ENCODE results near the gene PTPRM.

PTPRM gene

GRCh38 chr18:7600036-7600435 is 32.9 kb downstream of the PTPRM start:
- peaks cover 2% of the 10 kb centered on the region; the same call in 1 of the 2 replicates for H3K4me1 ChIP-seq (ENCODE audit: control insufficient read depth, insufficient read depth, low read length)
- no peak overlapping the region for H3K27ac ChIP-seq (ENCODE audit: low read length)
- no peaks in the 10 kb centered on the region for H3K27me3 ChIP-seq (ENCODE audit: control insufficient read depth, insufficient read depth, low read length)
- no peaks in the 10 kb centered on the region for H3K9me3 ChIP-seq (ENCODE audit: control insufficient read depth, insufficient read depth, low read length)
- no peaks in the 10 kb centered on the region for H3K36me3 ChIP-seq (ENCODE audit: control insufficient read depth, insufficient read depth, low read length)
- no CpG with 5 or more reads among the region's 6 CpGs for WGBS (ENCODE audit: insufficient coverage, insufficient read length)
- H3K4me3 ChIP-seq (ENCODE audit: low read length): no peak overlapping the region
- no peak for DNase-seq (ENCODE audit: low read depth, low spot score)

- Histone ChIP-seq H3K9me3 (ENCODE audit: control insufficient read depth, insufficient read depth, low read length) (no peaks in the 10 kb centered on the region), H3K36me3 (ENCODE audit: control insufficient read depth, insufficient read depth, low read length) (no peaks in the 10 kb centered on the region), H3K27ac (ENCODE audit: low read length) (no peak overlapping the region), H3K27me3 (ENCODE audit: control insufficient read depth, insufficient read depth, low read length) (no peaks in the 10 kb centered on the region), H3K4me3 (ENCODE audit: low read length) (no peak overlapping the region), H3K4me1 (ENCODE audit: control insufficient read depth, insufficient read depth, low read length) (peaks cover 2% of the 10 kb centered on the region; the same call in 1 of the 2 replicates)
- WGBS (ENCODE audit: insufficient coverage, insufficient read length): no CpG with 5 or more reads among the region's 13 CpGs
- DNase-seq (ENCODE audit: low read depth, low spot score): no peak
These were observed 33.6 kb downstream of the PTPRM start for GRCh38 chr18:7600528-7601245.

DNA sequence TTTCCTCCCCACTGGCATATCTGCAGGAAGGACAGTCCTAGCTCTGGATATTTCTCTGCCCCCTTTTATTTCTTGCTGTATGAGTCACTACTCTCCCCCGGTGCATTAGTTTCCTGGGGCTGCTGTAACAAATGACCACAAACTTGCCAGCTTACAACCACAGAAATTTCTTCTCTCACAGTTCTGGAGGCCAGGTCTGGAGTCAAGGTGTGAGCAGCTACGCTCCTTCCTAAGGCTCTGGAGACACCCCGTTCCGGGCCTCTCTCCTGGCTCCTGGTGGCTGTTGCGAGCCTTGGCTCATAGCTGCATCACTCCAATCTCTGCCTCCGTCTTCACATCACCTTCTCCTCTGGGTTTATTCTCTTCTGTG is 34.1 kb downstream of the PTPRM start:
- Histone ChIP-seq H3K36me3 (ENCODE audit: control insufficient read depth, insufficient read depth, low read length) (no peaks in the 10 kb centered on the region), H3K27me3 (ENCODE audit: control insufficient read depth, insufficient read depth, low read length) (no peaks in the 10 kb centered on the region), H3K9me3 (ENCODE audit: control insufficient read depth, insufficient read depth, low read length) (no peaks in the 10 kb centered on the region), H3K27ac (ENCODE audit: low read length) (no peak overlapping the region), H3K4me3 (ENCODE audit: low read length) (no peak overlapping the region), H3K4me1 (ENCODE audit: control insufficient read depth, insufficient read depth, low read length) (peaks cover 2% of the 10 kb centered on the region; the same call in 1 of the 2 replicates)
- WGBS (ENCODE audit: insufficient coverage, insufficient read length): no CpG with 5 or more reads among the region's 6 CpGs
- DNase-seq (ENCODE audit: low read depth, low spot score): no peak

- DNase-seq (ENCODE audit: low read depth, low spot score): no peak
- Histone ChIP-seq H3K27me3 (ENCODE audit: control insufficient read depth, insufficient read depth, low read length) (no peaks in the 10 kb centered on the region), H3K36me3 (ENCODE audit: control insufficient read depth, insufficient read depth, low read length) (no peaks in the 10 kb centered on the region), H3K9me3 (ENCODE audit: control insufficient read depth, insufficient read depth, low read length) (no peaks in the 10 kb centered on the region), H3K4me1 (ENCODE audit: control insufficient read depth, insufficient read depth, low read length) (peaks cover 2% of the 10 kb centered on the region; the same call in 1 of the 2 replicates), H3K4me3 (ENCODE audit: low read length) (no peak overlapping the region), H3K27ac (ENCODE audit: low read length) (no peak overlapping the region)
- no CpG with 5 or more reads among the region's 3 CpGs for WGBS (ENCODE audit: insufficient coverage, insufficient read length)
These were observed 34.8 kb downstream of the PTPRM start for GRCh38 chr18:7601936-7602335.

DNA sequence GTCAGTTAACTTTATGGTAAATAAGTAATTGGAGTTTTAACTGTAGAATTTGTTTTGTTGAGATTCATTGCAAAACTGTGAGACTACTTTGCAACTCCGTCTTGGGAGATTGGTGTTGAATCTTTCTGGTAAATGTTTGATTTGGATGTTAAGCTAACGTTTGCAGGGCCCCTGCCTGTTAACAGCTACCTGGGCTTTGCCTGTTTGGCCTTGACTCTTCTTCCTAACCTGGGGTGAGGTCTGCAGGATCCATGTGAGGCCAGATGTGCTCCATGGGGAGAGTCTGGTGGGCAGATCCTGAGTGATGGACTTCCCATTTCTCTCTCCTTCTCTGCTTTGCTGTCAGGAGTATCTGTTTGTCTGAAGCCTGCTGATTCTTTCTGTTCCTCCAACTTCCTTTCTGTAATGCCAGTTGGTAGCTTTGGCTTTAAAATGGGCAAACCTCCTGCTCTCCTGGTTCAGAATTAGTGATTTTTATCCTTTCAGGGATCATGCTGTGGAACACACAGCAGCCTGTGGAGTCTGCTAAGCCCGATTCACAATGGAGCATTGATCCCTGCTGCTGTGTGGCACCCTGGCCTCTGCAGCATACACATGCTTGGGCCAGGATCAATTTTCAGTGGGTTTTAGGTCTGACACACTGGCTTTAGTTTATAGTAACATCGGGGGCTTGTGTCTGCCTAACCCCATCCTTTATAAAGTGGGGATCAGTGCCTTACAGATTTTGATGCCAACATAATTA is 36.3 kb downstream of the PTPRM start:
- Histone ChIP-seq H3K36me3 (ENCODE audit: control insufficient read depth, insufficient read depth, low read length) (no peaks in the 10 kb centered on the region), H3K9me3 (ENCODE audit: control insufficient read depth, insufficient read depth, low read length) (no peaks in the 10 kb centered on the region), H3K4me3 (ENCODE audit: low read length) (no peak overlapping the region), H3K27me3 (ENCODE audit: control insufficient read depth, insufficient read depth, low read length) (no peaks in the 10 kb centered on the region), H3K4me1 (ENCODE audit: control insufficient read depth, insufficient read depth, low read length) (peaks cover 4% of the 10 kb centered on the region; the same call in 1 of the 2 replicates), H3K27ac (ENCODE audit: low read length) (no peak overlapping the region)
- no peak for DNase-seq (ENCODE audit: low read depth, low spot score)
- WGBS (ENCODE audit: insufficient coverage, insufficient read length): no CpG with 5 or more reads among the region's 4 CpGs

DNA sequence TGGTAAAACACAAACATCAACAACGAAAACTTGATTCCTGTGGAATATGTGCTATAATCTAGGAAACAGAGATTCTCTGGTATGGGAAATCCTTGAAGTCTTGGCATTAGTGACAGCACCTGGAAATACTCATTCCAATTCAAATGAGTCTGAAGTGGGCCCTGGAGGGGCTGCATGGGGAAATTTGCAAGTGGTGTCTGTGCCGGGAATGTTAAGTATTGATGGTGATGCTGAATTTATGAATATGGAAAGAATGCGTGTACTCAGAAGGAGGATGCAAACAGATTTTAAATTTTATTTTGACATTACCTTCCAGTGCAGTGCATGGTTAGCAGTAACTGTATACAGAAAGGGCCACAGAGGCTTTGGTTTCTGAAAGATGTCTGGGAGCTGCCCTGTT is 37.2 kb downstream of the PTPRM start:
- no peak for DNase-seq (ENCODE audit: low read depth, low spot score)
- H3K9me3 ChIP-seq (ENCODE audit: control insufficient read depth, insufficient read depth, low read length): no peaks in the 10 kb centered on the region
- H3K27me3 ChIP-seq (ENCODE audit: control insufficient read depth, insufficient read depth, low read length): no peaks in the 10 kb centered on the region
- H3K4me1 ChIP-seq (ENCODE audit: control insufficient read depth, insufficient read depth, low read length): peaks cover 4% of the 10 kb centered on the region; the same call in 1 of the 2 replicates
- no peak overlapping the region for H3K27ac ChIP-seq (ENCODE audit: low read length)
- H3K4me3 ChIP-seq (ENCODE audit: low read length): no peak overlapping the region
- H3K36me3 ChIP-seq (ENCODE audit: control insufficient read depth, insufficient read depth, low read length): no peaks in the 10 kb centered on the region
- WGBS (ENCODE audit: insufficient coverage, insufficient read length): no CpG with 5 or more reads among the region's 3 CpGs

- DNase-seq (ENCODE audit: low read depth, low spot score): no peak
- no peaks in the 10 kb centered on the region for H3K36me3 ChIP-seq (ENCODE audit: control insufficient read depth, insufficient read depth, low read length)
- H3K9me3 ChIP-seq (ENCODE audit: control insufficient read depth, insufficient read depth, low read length): no peaks in the 10 kb centered on the region
- WGBS (ENCODE audit: insufficient coverage, insufficient read length): no CpG with 5 or more reads among the region's 2 CpGs
- no peak overlapping the region for H3K4me3 ChIP-seq (ENCODE audit: low read length)
- no peak overlapping the region for H3K27ac ChIP-seq (ENCODE audit: low read length)
- H3K27me3 ChIP-seq (ENCODE audit: control insufficient read depth, insufficient read depth, low read length): no peaks in the 10 kb centered on the region
- peaks cover 4% of the 10 kb centered on the region; the same call in 1 of the 2 replicates for H3K4me1 ChIP-seq (ENCODE audit: control insufficient read depth, insufficient read depth, low read length)
These were observed 38.6 kb downstream of the PTPRM start for GRCh38 chr18:7605705-7606104.

- no peak for DNase-seq (ENCODE audit: low read depth, low spot score)
- no peaks in the 10 kb centered on the region for H3K27me3 ChIP-seq (ENCODE audit: control insufficient read depth, insufficient read depth, low read length)
- no peak overlapping the region for H3K27ac ChIP-seq (ENCODE audit: low read length)
- no peaks in the 10 kb centered on the region for H3K9me3 ChIP-seq (ENCODE audit: control insufficient read depth, insufficient read depth, low read length)
- no CpG with 5 or more reads among the region's 12 CpGs for WGBS (ENCODE audit: insufficient coverage, insufficient read length)
- no peak overlapping the region for H3K4me3 ChIP-seq (ENCODE audit: low read length)
- no peaks in the 10 kb centered on the region for H3K36me3 ChIP-seq (ENCODE audit: control insufficient read depth, insufficient read depth, low read length)
- H3K4me1 ChIP-seq (ENCODE audit: control insufficient read depth, insufficient read depth, low read length): peaks cover 4% of the 10 kb centered on the region; the same call in 1 of the 2 replicates
These were observed 40.5 kb downstream of the PTPRM start for GRCh38 chr18:7607540-7608173.

DNA sequence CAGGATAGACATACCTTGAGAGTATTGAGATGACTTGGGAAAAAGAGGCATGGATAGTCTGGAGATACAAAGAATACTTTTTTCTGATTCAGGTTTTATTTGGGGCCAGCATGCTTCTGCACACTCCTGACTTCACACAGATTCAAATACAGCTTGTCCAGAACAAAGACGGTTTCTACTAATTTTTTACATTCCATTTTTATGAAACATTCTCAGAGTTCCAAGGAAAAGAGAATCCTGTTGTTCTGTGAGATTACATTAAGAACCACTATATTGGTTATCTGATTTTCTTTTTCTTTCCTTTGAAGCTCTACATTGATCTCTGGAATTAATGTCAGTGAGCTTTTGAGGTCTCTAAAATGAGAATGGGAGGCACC is 41.0 kb downstream of the PTPRM start:
- DNase-seq (ENCODE audit: low read depth, low spot score): no peak
- H3K9me3 ChIP-seq (ENCODE audit: control insufficient read depth, insufficient read depth, low read length): no peaks in the 10 kb centered on the region
- H3K4me1 ChIP-seq (ENCODE audit: control insufficient read depth, insufficient read depth, low read length): peaks cover 4% of the 10 kb centered on the region; the same call in 1 of the 2 replicates
- H3K27me3 ChIP-seq (ENCODE audit: control insufficient read depth, insufficient read depth, low read length): no peaks in the 10 kb centered on the region
- H3K36me3 ChIP-seq (ENCODE audit: control insufficient read depth, insufficient read depth, low read length): no peaks in the 10 kb centered on the region
- WGBS (ENCODE audit: insufficient coverage, insufficient read length): no CpG with 5 or more reads among the region's 1 CpG
- no peak overlapping the region for H3K27ac ChIP-seq (ENCODE audit: low read length)
- no peak overlapping the region for H3K4me3 ChIP-seq (ENCODE audit: low read length)

DNA sequence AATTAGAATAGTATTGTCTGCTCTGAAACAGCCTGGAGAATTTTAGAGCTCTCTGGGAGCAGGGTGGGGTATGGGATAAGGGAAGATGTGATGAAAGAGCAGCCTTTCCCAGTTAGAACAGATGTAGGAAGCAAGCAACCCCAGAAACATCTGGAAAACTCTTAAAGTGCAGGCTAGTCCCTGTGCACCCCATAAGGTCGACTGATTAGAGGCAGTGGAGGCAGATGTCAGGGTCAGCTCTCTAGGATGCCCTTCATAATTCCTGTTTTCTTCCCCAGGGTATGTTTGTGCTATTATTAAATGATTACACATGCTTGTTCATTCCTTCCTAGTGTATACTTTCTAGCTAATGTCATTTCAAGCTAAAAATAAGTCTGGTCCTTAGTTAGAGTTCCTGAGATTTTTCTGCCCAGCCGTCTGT is 41.7 kb downstream of the PTPRM start:
- WGBS (ENCODE audit: insufficient coverage, insufficient read length): no CpG with 5 or more reads among the region's 2 CpGs
- Histone ChIP-seq H3K36me3 (ENCODE audit: control insufficient read depth, insufficient read depth, low read length) (no peaks in the 10 kb centered on the region), H3K4me3 (ENCODE audit: low read length) (no peak overlapping the region), H3K27ac (ENCODE audit: low read length) (no peak overlapping the region), H3K27me3 (ENCODE audit: control insufficient read depth, insufficient read depth, low read length) (no peaks in the 10 kb centered on the region), H3K4me1 (ENCODE audit: control insufficient read depth, insufficient read depth, low read length) (0 out of 2 replicates have a peak, but pooled peaks cover 2% of the 10 kb centered on the region), H3K9me3 (ENCODE audit: control insufficient read depth, insufficient read depth, low read length) (no peaks in the 10 kb centered on the region)
- no peak for DNase-seq (ENCODE audit: low read depth, low spot score)

Measured in iPS DF 6.9 (cell line).